MM.1S (cell line): ENCODE data around the gene MEGF9.

Source experiments
- DNase-seq: peaks from one replicate; pipeline ENCODE4 v3.0.0-alpha.2; 2015
- H2AFZ ChIP-seq: fragments of 300-600 bp; sonication (generic); 2 replicates; pipeline ENCODE4 v1.6.0; 2016; ENCODE audit warnings: antibody characterized with exemption, low read length
- H3F3A ChIP-seq: fragments of 300-600 bp; sonication (generic); 2 replicates; pipeline ENCODE4 v1.6.1; 2016; ENCODE audit warnings: mild to moderate bottlenecking, antibody characterized with exemption, low read length, moderate library complexity, mixed read lengths; ENCODE audit not compliant: insufficient read depth
- H3K27ac ChIP-seq: fragments of 300-600 bp; sonication (generic); 2 replicates; pipeline ENCODE4 v1.5.1; 2016; ENCODE audit warnings: mild to moderate bottlenecking, low read length
- H3K27me3 ChIP-seq: fragments of 300-600 bp; sonication (generic); replicated peaks from 2 replicates; pipeline ENCODE4 v1.6.0; 2016; ENCODE audit warnings: low read length; ENCODE audit not compliant: insufficient read depth
- H3K36me3 ChIP-seq: fragments of 300-600 bp; sonication (generic); replicated peaks from 2 replicates; pipeline ENCODE4 v1.6.1; 2016; ENCODE audit warnings: mild to moderate bottlenecking, low read length, mixed read lengths; ENCODE audit not compliant: insufficient read depth
- H3K4me1 ChIP-seq: fragments of 300-600 bp; sonication (generic); 2 replicates; pipeline ENCODE4 v1.6.1; 2016; ENCODE audit warnings: low read length, mixed read lengths
- H3K4me2 ChIP-seq: fragments of 300-600 bp; sonication (generic); 2 replicates; pipeline ENCODE4 v1.6.0; 2016; ENCODE audit warnings: low read depth, low read length
- H3K4me3 ChIP-seq: fragments of 300-600 bp; sonication (generic); 2 replicates; pipeline ENCODE4 v1.5.1; 2016; ENCODE audit warnings: low read length, mixed read lengths
- H3K79me2 ChIP-seq: fragments of 300-600 bp; sonication (generic); 2 replicates; pipeline ENCODE4 v1.6.1; 2016; ENCODE audit warnings: mixed run types, low read length, mixed read lengths
- H3K9ac ChIP-seq: fragments of 300-600 bp; sonication (generic); 2 replicates; pipeline ENCODE4 v1.6.1; 2016; ENCODE audit warnings: low read length, mixed read lengths
- H3K9me2 ChIP-seq: fragments of 300-600 bp; sonication (generic); replicated peaks from 2 replicates; pipeline ENCODE4 v1.6.1; 2016; ENCODE audit warnings: mild to moderate bottlenecking, low read length, mixed read lengths; ENCODE audit not compliant: insufficient read depth
- H3K9me3 ChIP-seq: fragments of 300-600 bp; sonication (generic); replicated peaks from 2 replicates; pipeline ENCODE4 v1.6.1; 2016; ENCODE audit warnings: mild to moderate bottlenecking, low read length, mixed read lengths; ENCODE audit not compliant: insufficient read depth
- H4K20me1 ChIP-seq: fragments of 300-600 bp; sonication (generic); 2 replicates; pipeline ENCODE4 v1.6.1; 2016; ENCODE audit warnings: mild to moderate bottlenecking, low read length, moderate library complexity, mixed read lengths; ENCODE audit not compliant: insufficient read depth
- EZH2 ChIP-seq: fragments of 300-600 bp; sonication (generic); optimal IDR thresholded peaks from 2 replicates; pipeline ENCODE3; 2017; ENCODE audit warnings: low read depth, mild to moderate bottlenecking, antibody characterized with exemption, low read length, mixed read lengths
- EZH2phosphoT487 ChIP-seq: fragments of 300-600 bp; sonication (generic); IDR thresholded peaks from 2 replicates; pipeline ENCODE4 v1.6.1; 2018; ENCODE audit warnings: antibody characterized with exemption, low read length
- TF ChIP-seq, protein P1 (sequence below): fragments of 300-600 bp; sonication (generic); IDR thresholded peaks from 2 replicates; pipeline ENCODE4 v1.5.1; 2016; ENCODE audit warnings: antibody characterized with exemption, low read length, mixed read lengths

The MEGF9 gene

DNA sequence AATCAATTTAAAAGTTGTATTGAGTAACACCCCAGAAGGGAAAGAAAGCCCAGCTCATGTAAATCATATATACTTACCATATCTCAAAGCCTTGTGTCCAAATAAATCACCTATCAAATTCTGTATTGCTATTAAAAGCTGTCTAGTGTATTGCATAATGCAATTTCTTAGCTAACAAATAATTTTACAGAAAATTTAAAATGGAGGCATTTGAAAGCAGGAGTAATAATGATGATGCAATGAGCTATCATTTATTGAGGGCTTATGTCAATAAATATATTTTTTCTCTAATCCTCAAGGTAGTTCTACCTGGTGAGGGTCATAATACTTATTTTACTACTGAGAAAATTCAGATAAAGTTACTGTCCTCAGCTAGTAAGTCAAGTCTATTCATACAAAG, 91.5 kb downstream of the MEGF9 start:
- Histone ChIP-seq H3K4me1 (0 out of 2 replicates have a peak, but pooled peaks cover 6% of the 10 kb centered on the region), H3K36me3 (no peaks in the 10 kb centered on the region), H3K9me3 (no peaks in the 10 kb centered on the region), H3K4me3 (no peak overlapping the region), H4K20me1 (no peaks in the 10 kb centered on the region), H3K4me2 (no peak overlapping the region), H3K79me2 (no peaks in the 10 kb centered on the region), H3K27ac (no peak overlapping the region), H2AFZ (no peak overlapping the region), H3K9me2 (no peaks in the 10 kb centered on the region), H3K27me3 (no peaks in the 10 kb centered on the region), H3K9ac (no peak overlapping the region), H3F3A (no peaks in the 10 kb centered on the region)
- no peak for DNase-seq
- TF ChIP-seq, protein P1, sequence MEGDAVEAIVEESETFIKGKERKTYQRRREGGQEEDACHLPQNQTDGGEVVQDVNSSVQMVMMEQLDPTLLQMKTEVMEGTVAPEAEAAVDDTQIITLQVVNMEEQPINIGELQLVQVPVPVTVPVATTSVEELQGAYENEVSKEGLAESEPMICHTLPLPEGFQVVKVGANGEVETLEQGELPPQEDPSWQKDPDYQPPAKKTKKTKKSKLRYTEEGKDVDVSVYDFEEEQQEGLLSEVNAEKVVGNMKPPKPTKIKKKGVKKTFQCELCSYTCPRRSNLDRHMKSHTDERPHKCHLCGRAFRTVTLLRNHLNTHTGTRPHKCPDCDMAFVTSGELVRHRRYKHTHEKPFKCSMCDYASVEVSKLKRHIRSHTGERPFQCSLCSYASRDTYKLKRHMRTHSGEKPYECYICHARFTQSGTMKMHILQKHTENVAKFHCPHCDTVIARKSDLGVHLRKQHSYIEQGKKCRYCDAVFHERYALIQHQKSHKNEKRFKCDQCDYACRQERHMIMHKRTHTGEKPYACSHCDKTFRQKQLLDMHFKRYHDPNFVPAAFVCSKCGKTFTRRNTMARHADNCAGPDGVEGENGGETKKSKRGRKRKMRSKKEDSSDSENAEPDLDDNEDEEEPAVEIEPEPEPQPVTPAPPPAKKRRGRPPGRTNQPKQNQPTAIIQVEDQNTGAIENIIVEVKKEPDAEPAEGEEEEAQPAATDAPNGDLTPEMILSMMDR = no peak
- TF ChIP-seq EZH2phosphoT487 (no peak), EZH2 (no peak)

DNA sequence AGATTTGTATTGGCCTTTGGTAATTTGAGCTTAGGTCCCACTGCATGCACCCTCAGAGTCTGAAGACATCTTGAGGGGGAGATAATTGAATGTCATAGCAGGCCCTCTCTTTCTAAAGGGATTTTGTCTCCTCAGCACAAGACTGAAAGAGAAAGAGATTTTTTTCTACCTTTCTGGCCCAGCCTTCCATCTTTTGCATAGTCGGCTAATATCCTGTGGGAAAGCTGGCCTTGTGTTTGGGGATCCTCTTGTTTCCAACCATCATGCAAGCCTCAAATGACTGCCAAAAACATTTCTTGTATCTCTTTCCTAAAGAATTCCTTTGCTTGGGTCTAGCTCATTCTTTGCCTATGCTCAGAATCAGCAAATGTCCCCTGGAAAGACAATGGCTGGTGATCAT, 92.3 kb downstream of the MEGF9 start:
- Histone ChIP-seq H3K4me2 (no peak overlapping the region), H2AFZ (no peak overlapping the region), H3K9ac (no peak overlapping the region), H3K9me3 (no peaks in the 10 kb centered on the region), H3K36me3 (no peaks in the 10 kb centered on the region), H3K4me3 (no peak overlapping the region), H3F3A (no peaks in the 10 kb centered on the region), H3K4me1 (0 out of 2 replicates have a peak, but pooled peaks cover 6% of the 10 kb centered on the region), H3K79me2 (no peaks in the 10 kb centered on the region), H3K9me2 (no peaks in the 10 kb centered on the region), H3K27me3 (no peaks in the 10 kb centered on the region), H3K27ac (no peak overlapping the region), H4K20me1 (no peaks in the 10 kb centered on the region)
- no peak for DNase-seq
- TF ChIP-seq, protein P1 = no peak
- TF ChIP-seq EZH2phosphoT487 (no peak), EZH2 (no peak)

DNA sequence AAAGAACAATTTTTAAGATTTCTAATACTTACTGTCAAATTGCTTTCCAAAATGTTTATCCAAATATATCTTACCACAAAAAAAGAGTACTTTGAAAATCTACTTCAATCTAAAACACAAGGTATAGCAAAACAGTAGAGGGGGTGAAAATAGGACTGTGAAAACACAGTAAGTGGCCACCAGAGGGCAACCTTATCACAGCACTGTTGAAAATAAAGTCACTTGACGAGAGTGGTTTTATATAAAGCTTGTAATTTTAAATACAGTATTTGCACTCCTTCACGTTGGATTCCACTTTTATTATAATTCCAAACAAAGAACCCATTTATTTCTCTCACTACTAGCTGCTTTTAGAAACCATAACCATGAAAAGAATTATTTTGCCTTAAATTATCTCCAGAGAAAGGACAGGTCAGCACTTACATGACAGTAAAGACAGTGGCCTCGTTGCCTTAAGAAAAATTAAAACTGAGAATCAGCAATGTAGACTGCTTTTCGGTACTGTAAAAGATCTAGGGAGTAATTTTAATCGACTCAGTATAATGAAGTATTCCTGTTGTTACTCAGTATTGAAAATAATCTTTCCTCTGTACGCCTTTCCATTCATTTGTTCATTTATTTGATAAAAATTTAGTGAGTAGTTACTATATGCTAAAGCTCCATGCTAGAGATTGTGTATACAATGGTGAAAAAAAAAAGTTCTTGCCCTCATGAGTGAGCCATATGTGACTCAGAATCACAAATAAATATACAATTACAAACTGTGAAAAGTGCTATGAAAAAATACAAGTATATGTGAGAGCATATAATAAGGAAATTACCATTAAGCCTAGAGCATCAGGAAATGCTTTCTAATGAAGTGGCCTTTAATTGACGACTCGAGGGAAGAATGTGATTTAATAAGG, 94.3 kb downstream of the MEGF9 start:
- Histone ChIP-seq H2AFZ (peak overlapping the region; percentile 49; the same call in 1 of the 2 replicates), H3K79me2 (no peaks in the 10 kb centered on the region)

More for the DNA sequence above, 94.3 kb downstream of the MEGF9 start:
- Histone ChIP-seq H3K27me3 (no peaks in the 10 kb centered on the region), H3K36me3 (no peaks in the 10 kb centered on the region), H3K4me3 (no peak overlapping the region; the same call in 1 of the 2 replicates), H4K20me1 (no peaks in the 10 kb centered on the region), H3K4me1 (0 out of 2 replicates have a peak, but pooled peaks cover 6% of the 10 kb centered on the region), H3F3A (no peaks in the 10 kb centered on the region), H3K9ac (peak overlapping the region; percentile 25; the same call in 1 of the 2 replicates), H3K9me2 (no peaks in the 10 kb centered on the region), H3K4me2 (peak overlapping the region; percentile 47), H3K9me3 (no peaks in the 10 kb centered on the region), H3K27ac (no peak overlapping the region)
- TF ChIP-seq EZH2 (no peak), EZH2phosphoT487 (no peak)
- TF ChIP-seq, protein P1 = peak; percentile 86
- DNase-seq = peak; percentile 61
